HEK293T (cell line): ENCODE measurements around the gene PSMD2.

Experiments
- CTCF ChIA-PET: fragments of 350-600 bp; formaldehyde crosslinking; extraction: SDS; loops from one replicate; lab custom pipeline; 2021; ENCODE audit warnings: antibody characterized with exemption, inconsistent platforms; lab: Yijun Ruan, JAX
- POLR2A ChIA-PET: fragments of 350-600 bp; formaldehyde crosslinking; extraction: SDS; loops from one replicate; lab custom pipeline; 2020; ENCODE audit warnings: antibody characterized with exemption, inconsistent platforms; lab: Yijun Ruan, JAX
- DNase-seq: peaks from one replicate; pipeline ENCODE4 v3.0.0; 2012; ENCODE audit warnings: mixed read lengths; ENCODE audit errors: extremely low spot score
- ARNT ChIP-seq: fragments of 450-650 bp; IDR thresholded peaks from 2 replicates; pipeline ENCODE4 v1.6.1; 2017; ENCODE audit warnings: mild to moderate bottlenecking
- BHLHE40 ChIP-seq: fragments of 450-650 bp; IDR thresholded peaks from 2 replicates; pipeline ENCODE4 v1.6.1; 2016; ENCODE audit warnings: mild to moderate bottlenecking, moderate library complexity, borderline replicate concordance
- CTBP1 ChIP-seq: fragments of 450-650 bp; IDR thresholded peaks from 2 replicates; pipeline ENCODE4 v1.6.1; 2016; ENCODE audit warnings: borderline replicate concordance
- ELF4 ChIP-seq: fragments of 450-650 bp; IDR thresholded peaks from 2 replicates; pipeline ENCODE4 v1.6.1; 2017; ENCODE audit warnings: antibody characterized with exemption
- FOXA1 ChIP-seq: fragments of 450-650 bp; IDR thresholded peaks from 2 replicates; pipeline ENCODE4 v1.6.1; 2016; ENCODE audit warnings: mild to moderate bottlenecking
- FOXK2 ChIP-seq: fragments of 450-650 bp; IDR thresholded peaks from 2 replicates; pipeline ENCODE4 v1.6.1; 2016; ENCODE audit warnings: mild to moderate bottlenecking
- FOXM1 ChIP-seq: fragments of 450-650 bp; IDR thresholded peaks from 2 replicates; pipeline ENCODE4 v1.6.1; 2017; ENCODE audit warnings: mild to moderate bottlenecking, borderline replicate concordance
- HDGF ChIP-seq: fragments of 450-650 bp; IDR thresholded peaks from 2 replicates; pipeline ENCODE4 v1.6.1; 2017; ENCODE audit warnings: antibody characterized with exemption, borderline replicate concordance
- L3MBTL2 ChIP-seq: fragments of 450-650 bp; conservative IDR thresholded peaks from 2 replicates; pipeline ENCODE4 v1.6.1; 2016; ENCODE audit warnings: mild to moderate bottlenecking
- LEF1 ChIP-seq: fragments of 450-650 bp; IDR thresholded peaks from 2 replicates; pipeline ENCODE4 v1.6.1; 2017; ENCODE audit warnings: mild to moderate bottlenecking, borderline replicate concordance
- NFRKB ChIP-seq: fragments of 450-650 bp; IDR thresholded peaks from 2 replicates; pipeline ENCODE4 v1.6.1; 2016; ENCODE audit warnings: mild to moderate bottlenecking, moderate library complexity
- PKNOX1 ChIP-seq: fragments of 450-650 bp; IDR thresholded peaks from 2 replicates; pipeline ENCODE4 v1.6.1; 2016
- SP1 ChIP-seq: fragments of 450-650 bp; IDR thresholded peaks from 2 replicates; pipeline ENCODE4 v1.6.1; 2017
- SUZ12 ChIP-seq: fragments of 450-650 bp; IDR thresholded peaks from 2 replicates; pipeline ENCODE4 v1.6.1; 2016; ENCODE audit warnings: mild to moderate bottlenecking
- TARDBP ChIP-seq: fragments of 450-650 bp; IDR thresholded peaks from 2 replicates; pipeline ENCODE4 v1.6.1; 2016
- ZNF384 ChIP-seq: fragments of 450-650 bp; IDR thresholded peaks from 2 replicates; pipeline ENCODE4 v1.6.1; 2016

The PSMD2 gene

GRCh38 chr3:184289426-184289938, 9.6 kb upstream of the PSMD2 start:
- TF ChIP-seq LEF1 (no peak), HDGF (no peak), CTBP1 (no peak), ARNT (no peak), SUZ12 (no peak), FOXA1 (no peak), BHLHE40 (no peak), FOXM1 (no peak)
- ChIA-PET CTCF (interaction anchor here (0.5 to 1.2 kb wide), 4 partner anchors 61 to 613 kb away, joined by 3 to 5 read pairs (median 4); no protein-coding TSS in a partner anchor), POLR2A (no interaction called here)
- peak; percentile 69 for DNase-seq

DNA sequence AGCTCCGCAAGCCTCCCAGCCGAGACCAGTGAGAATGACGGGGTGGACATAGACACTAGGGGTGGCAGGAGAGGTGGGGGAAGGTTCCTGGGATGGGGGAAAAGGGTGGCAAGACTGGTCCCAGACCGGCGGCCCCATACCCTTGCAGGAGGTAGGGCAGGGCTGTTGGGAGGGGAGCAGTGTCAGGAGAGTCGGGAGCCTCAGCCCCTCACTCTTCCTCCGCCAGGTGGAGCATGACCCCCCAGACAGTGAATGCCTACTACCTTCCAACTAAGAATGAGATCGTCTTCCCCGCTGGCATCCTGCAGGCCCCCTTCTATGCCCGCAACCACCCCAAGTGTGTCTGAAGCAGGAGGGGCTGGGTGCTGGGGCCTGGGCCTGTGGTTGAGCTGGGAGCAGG, 8.7 kb upstream of the PSMD2 start:
- TF ChIP-seq TARDBP (no peak), FOXA1 (no peak), CTBP1 (no peak), L3MBTL2 (no peak), LEF1 (no peak), NFRKB (no peak), ELF4 (no peak), HDGF (no peak), ZNF384 (no peak)
- CTCF ChIA-PET: no interaction called here
- POLR2A ChIA-PET: no interaction called here
- DNase-seq: no peak

DNA sequence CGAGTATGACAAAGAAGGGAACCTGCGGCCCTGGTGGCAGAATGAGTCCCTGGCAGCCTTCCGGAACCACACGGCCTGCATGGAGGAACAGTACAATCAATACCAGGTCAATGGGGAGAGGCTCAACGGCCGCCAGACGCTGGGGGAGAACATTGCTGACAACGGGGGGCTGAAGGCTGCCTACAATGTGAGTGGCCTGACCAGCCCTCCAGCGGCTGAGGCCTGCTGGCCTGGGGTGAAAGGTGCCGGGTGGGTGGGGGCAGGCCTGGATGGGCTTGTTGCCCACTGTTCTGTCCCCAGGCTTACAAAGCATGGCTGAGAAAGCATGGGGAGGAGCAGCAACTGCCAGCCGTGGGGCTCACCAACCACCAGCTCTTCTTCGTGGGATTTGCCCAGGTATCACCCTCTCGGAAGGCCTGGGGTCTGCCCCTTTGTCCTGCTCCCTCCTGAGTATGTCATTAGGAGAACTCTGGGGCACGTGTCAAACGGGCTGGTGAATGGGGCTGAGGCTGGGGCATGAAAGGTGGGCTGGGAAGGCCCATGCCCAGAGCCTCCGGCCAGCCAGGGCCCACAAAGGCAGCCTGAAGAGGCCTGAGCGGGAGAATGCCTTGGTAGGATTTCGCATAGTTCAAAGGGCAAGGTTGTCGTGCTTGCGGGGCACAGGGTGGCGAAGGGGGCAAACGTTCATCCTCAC, 7.8 kb upstream of the PSMD2 start:
- TF ChIP-seq BHLHE40 (no peak), ZNF384 (no peak), ARNT (no peak), SP1 (no peak), L3MBTL2 (no peak), PKNOX1 (no peak), ELF4 (no peak), FOXM1 (no peak), SUZ12 (no peak), HDGF (no peak)
- POLR2A ChIA-PET: no interaction called here
- DNase-seq: no peak
- CTCF ChIA-PET: no interaction called here

DNA sequence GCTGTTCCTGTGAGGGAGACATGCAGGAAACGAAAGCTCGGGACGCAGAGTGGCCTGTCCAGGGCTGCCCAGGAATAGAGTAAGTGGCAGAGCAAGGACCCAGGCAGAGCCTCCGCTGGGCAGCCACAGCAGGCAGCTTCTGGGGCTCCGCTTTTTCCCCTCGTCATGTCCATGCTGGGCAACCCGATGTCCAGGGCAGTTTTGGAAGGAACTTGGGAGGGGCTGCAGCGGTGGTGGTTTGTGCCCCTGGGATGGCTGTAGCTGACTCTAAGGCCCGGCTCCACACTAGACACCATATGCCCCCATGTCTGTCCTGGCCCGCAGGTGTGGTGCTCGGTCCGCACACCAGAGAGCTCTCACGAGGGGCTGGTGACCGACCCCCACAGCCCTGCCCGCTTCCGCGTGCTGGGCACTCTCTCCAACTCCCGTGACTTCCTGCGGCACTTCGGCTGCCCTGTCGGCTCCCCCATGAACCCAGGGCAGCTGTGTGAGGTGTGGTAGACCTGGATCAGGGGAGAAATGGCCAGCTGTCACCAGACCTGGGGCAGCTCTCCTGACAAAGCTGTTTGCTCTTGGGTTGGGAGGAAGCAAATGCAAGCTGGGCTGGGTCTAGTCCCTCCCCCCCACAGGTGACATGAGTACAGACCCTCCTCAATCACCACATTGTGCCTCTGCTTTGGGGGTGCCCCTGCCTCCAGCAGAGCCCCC, 7.1 kb upstream of the PSMD2 start:
- ChIA-PET POLR2A (no interaction called here), CTCF (no interaction called here)
- no peak for DNase-seq
- TF ChIP-seq SUZ12: no peak
- no peak for TF ChIP-seq SP1
- no peak for TF ChIP-seq NFRKB
- TF ChIP-seq CTBP1: no peak
- TF ChIP-seq TARDBP: no peak
- TF ChIP-seq PKNOX1: no peak
- no peak for TF ChIP-seq ARNT
- TF ChIP-seq FOXK2: no peak
- no peak for TF ChIP-seq FOXM1
- TF ChIP-seq L3MBTL2: no peak

- DNase-seq: no peak
- TF ChIP-seq HDGF (no peak), FOXM1 (no peak), ARNT (no peak)
- CTCF ChIA-PET: no interaction called here
- POLR2A ChIA-PET: no interaction called here
Observed at GRCh38 chr3:184295771-184296170, 3.3 kb upstream of the PSMD2 start.

- TF ChIP-seq L3MBTL2 (no peak), SUZ12 (no peak), HDGF (no peak), BHLHE40 (no peak), ARNT (no peak), SP1 (no peak), CTBP1 (no peak), ELF4 (no peak), FOXA1 (no peak), NFRKB (no peak), LEF1 (no peak), FOXK2 (no peak), ZNF384 (no peak), FOXM1 (no peak), TARDBP (no peak)
- no peak for DNase-seq
- ChIA-PET CTCF (no interaction called here), POLR2A (no interaction called here)
Observed at GRCh38 chr3:184296616-184297015, 2.4 kb upstream of the PSMD2 start.
